Activated CD8-positive, alpha-beta memory T cell treated with anti-CD3 and anti-CD28 coated beads, Interleukin-2, amount 50 U/mL, for 1 hour (primary cell): ENCODE data around the gene KTI12.
"Not testable (repeated sequence)": the region's sequence is repeated elsewhere in the genome, so short reads cannot be mapped to it uniquely, and the experiment has no call there.

Source experiments
- DNase-seq: peaks from one replicate; pipeline ENCODE4 v3.0.0-alpha.2; 2020; ENCODE audit errors: extremely low read depth

Gene KTI12

GRCh38 chr1:52041551-52042185, 8.1 kb upstream of the KTI12 start:
- no peak for DNase-seq

- DNase-seq = no peak
Observed at GRCh38 chr1:52037909-52038308, 4.3 kb upstream of the KTI12 start.

- no peak for DNase-seq
Observed at GRCh38 chr1:52037402-52037814, 3.8 kb upstream of the KTI12 start.

GRCh38 chr1:52034050-52034384, 407 bp upstream of the KTI12 start:
- no peak for DNase-seq

GRCh38 chr1:52032785-52033131, 852 bp downstream of the KTI12 start:
- DNase-seq = no peak

- no peak for DNase-seq
Observed at GRCh38 chr1:52032124-52032784, 1.4 kb downstream of the KTI12 start.

- DNase-seq = not testable (repeated sequence)
Observed at GRCh38 chr1:52028839-52029238, 4.8 kb downstream of the KTI12 start.

GRCh38 chr1:52028328-52028727, 5.3 kb downstream of the KTI12 start:
- DNase-seq = no peak

GRCh38 chr1:52026278-52026677, 7.3 kb downstream of the KTI12 start:
- DNase-seq = no peak

GRCh38 chr1:52022133-52022532, 11.5 kb downstream of the KTI12 start:
- DNase-seq = no peak

GRCh38 chr1:52008071-52008809, 25.4 kb downstream of the KTI12 start:
- no peak for DNase-seq

GRCh38 chr1:52007215-52008002, 26.2 kb downstream of the KTI12 start:
- no peak for DNase-seq

- not testable (repeated sequence) for DNase-seq
Observed at GRCh38 chr1:52006081-52006553, 27.5 kb downstream of the KTI12 start.

GRCh38 chr1:52005548-52005947, 28.1 kb downstream of the KTI12 start:
- not testable (repeated sequence) for DNase-seq

GRCh38 chr1:52003877-52004276, 29.7 kb downstream of the KTI12 start:
- DNase-seq = no peak

- DNase-seq = peak; percentile 26
Observed at GRCh38 chr1:52002038-52002917, 31.3 kb downstream of the KTI12 start.

GRCh38 chr1:51998701-51999100, 34.9 kb downstream of the KTI12 start:
- no peak for DNase-seq

GRCh38 chr1:51997974-51998382, 35.6 kb downstream of the KTI12 start:
- no peak for DNase-seq

- DNase-seq = peak; percentile 10
Observed at GRCh38 chr1:51990478-51990965, 43.1 kb downstream of the KTI12 start, which contains the start of gene RAB3B. Gene RAB3B, minus strand, starts transcription at chr1:51990700. Its CDS starts 13,583 bp downstream, at chr1:51977117.

- no peak for DNase-seq
Observed at GRCh38 chr1:51989582-51990477, 43.8 kb downstream of the KTI12 start.
